Upper lobe of left lung (tissue), 6 donors: Measurements from ENCODE around the gene ADTRP. TPM values are rescaled to one million over a fixed set of nuclear protein-coding genes. Genes with fewer than 3 reads are reported as not detected.

Experiments
- ATAC-seq, 2 donors: fragments of 200-7000 bp; cut with Tn5 transposase; one replicate each; pipeline ENCODE4 v1.9.1; 2022; ENCODE audit warnings: mild to moderate bottlenecking in 2 of 2, moderate library complexity in 2 of 2; ENCODE audit not compliant: low FRiP score in 2 of 2
- DNase-seq, 2 donors: peaks; one replicate each; pipeline ENCODE4 v3.0.0-alpha.2; 2019 to 2020
- H3K27ac ChIP-seq, 4 donors: fragments of 200-600 bp; sonication (generic); one replicate each; pipeline ENCODE4 v1.5.1; 2016 to 2019
- H3K27me3 ChIP-seq, 4 donors: fragments of 200-600 bp; sonication (generic); one replicate each; pipeline ENCODE4 v1.5.1; 2017 to 2019
- H3K36me3 ChIP-seq, 4 donors: fragments of 200-600 bp; sonication (generic); one replicate each; pipeline ENCODE4 v1.5.1; 2016 to 2019
- H3K4me1 ChIP-seq, 4 donors: fragments of 200-600 bp; sonication (generic); one replicate each; pipeline ENCODE4 v1.5.1; 2018 to 2019
- H3K4me3 ChIP-seq, 4 donors: fragments of 200-600 bp; sonication (generic); one replicate each; pipeline ENCODE4 v1.5.1; 2017 to 2019; ENCODE audit warnings: mild to moderate bottlenecking in 2 of 4, moderate library complexity in 1 of 4
- H3K9me3 ChIP-seq, 4 donors: fragments of 200-600 bp; sonication (generic); one replicate each; pipeline ENCODE4 v1.5.1; 2018 to 2019
- CTCF ChIP-seq, 6 experiments: fragments of 450-650 bp in 4 of 6; fragments of 200-600 bp in 2 of 6; sonication (generic) in 2 of 6; IDR thresholded peaks; one replicate each; pipeline ENCODE4 v1.5.1; 2016 to 2019; ENCODE audit warnings: antibody characterized with exemption in 6 of 6
- EP300 ChIP-seq, 4 donors: sonication (generic); formaldehyde crosslinking; IDR thresholded peaks; one replicate each; pipeline ENCODE4 v1.5.1; 2017; ENCODE audit warnings: antibody characterized with exemption in 4 of 4, control low read depth in 2 of 4
- POLR2A ChIP-seq, 4 donors: fragments of 450-650 bp; IDR thresholded peaks; one replicate each; pipeline ENCODE4 v1.5.1; 2016 to 2017; ENCODE audit warnings: antibody characterized with exemption in 4 of 4, mild to moderate bottlenecking in 2 of 4
- POLR2AphosphoS5 ChIP-seq, 2 donors: sonication (generic); formaldehyde crosslinking; IDR thresholded peaks; one replicate each; pipeline ENCODE4 v1.5.1; 2017; ENCODE audit warnings: antibody characterized with exemption in 2 of 2
- WGBS, 2 donors: methylation state at CpG; one replicate each; pipeline ENCODE4 v1.1.5; 2017 to 2018; 5-methylcytosine and 5-hydroxymethylcytosine counted together
- total RNA-seq, 6 donors: library from RNA; depleted of rRNA in 4 of 6; stranded (reverse); fragments of >200 nt in 4 of 6; gene quantifications; one replicate each; pipeline versions ENCODE4 v1.1.0 to v1.2.1, GENCODE V29; 2016 to 2021
- donor health status: DM: no; HTN: no; CAD: no; lungs with moderate emphysema.
- donor health status: DM: no; HTN: yes; CAD: no; lungs with severe emphysema.

The ADTRP gene
- total RNA-seq, 6 donors from 2014 or later = 3.8 to 21.1 (median 12.8) TPM

- TF ChIP-seq EP300 (IDR thresholded peaks at IDR 0.05) (no peak), CTCF (IDR thresholded peaks at IDR 0.05) (no peak), POLR2A (IDR thresholded peaks at IDR 0.05) (no peak), POLR2AphosphoS5 (IDR thresholded peaks at IDR 0.05) (no peak)
- peaks cover 0 to 5% (median 0%) of the 10 kb centered on the region in 4 donors for H3K4me1 ChIP-seq
- H3K9me3 ChIP-seq = no peaks in the 10 kb centered on the region
- ATAC-seq (no peak), DNase-seq (no peak)
- 84 to 93% methylated on average over 2 of the region's 2 CpGs for WGBS, 2 donors
- no peak overlapping the region for H3K4me3 ChIP-seq
- no peaks in the 10 kb centered on the region for H3K36me3 ChIP-seq
- H3K27me3 ChIP-seq = no peaks in the 10 kb centered on the region
- no peak overlapping the region for H3K27ac ChIP-seq
Measured at GRCh38 chr6:11756292-11756691, 22.3 kb downstream of the ADTRP start.

GRCh38 chr6:11755725-11756124 is 22.9 kb downstream of the ADTRP start:
- ATAC-seq = peak in 1 of 2 donors; percentile 67
- WGBS, 2 donors = 53 to 55% methylated on average over 1 of the region's 1 CpG
- no peaks in the 10 kb centered on the region for H3K27me3 ChIP-seq
- H3K27ac ChIP-seq = no peak overlapping the region
- H3K36me3 ChIP-seq = no peaks in the 10 kb centered on the region
- DNase-seq = no peak
- no peak overlapping the region for H3K4me3 ChIP-seq
- no peak for TF ChIP-seq POLR2A (IDR thresholded peaks at IDR 0.05)
- no peak for TF ChIP-seq POLR2AphosphoS5 (IDR thresholded peaks at IDR 0.05)
- TF ChIP-seq EP300 (IDR thresholded peaks at IDR 0.05) = no peak
- no peak for TF ChIP-seq CTCF (IDR thresholded peaks at IDR 0.05)
- H3K9me3 ChIP-seq = no peaks in the 10 kb centered on the region
- H3K4me1 ChIP-seq = peaks cover 0 to 5% (median 0%) of the 10 kb centered on the region in 4 donors

- H3K4me3 ChIP-seq = no peak overlapping the region
- ATAC-seq = peak in 1 of 2 donors; percentile 73
- no peaks in the 10 kb centered on the region for H3K36me3 ChIP-seq
- TF ChIP-seq POLR2AphosphoS5 (IDR thresholded peaks at IDR 0.05) (no peak), EP300 (IDR thresholded peaks at IDR 0.05) (no peak), CTCF (IDR thresholded peaks at IDR 0.05) (no peak), POLR2A (IDR thresholded peaks at IDR 0.05) (no peak)
- no peaks in the 10 kb centered on the region for H3K9me3 ChIP-seq
- no peaks in the 10 kb centered on the region for H3K4me1 ChIP-seq
- DNase-seq = no peak
- H3K27ac ChIP-seq = no peak overlapping the region
- no peaks in the 10 kb centered on the region for H3K27me3 ChIP-seq
- WGBS, 2 donors = 84 to 85% methylated on average over 7 of the region's 7 CpGs
Measured at GRCh38 chr6:11754625-11755271, 23.9 kb downstream of the ADTRP start.

- DNase-seq (no peak), ATAC-seq (no peak)
- Histone ChIP-seq H3K36me3 (no peaks in the 10 kb centered on the region), H3K4me3 (no peak overlapping the region), H3K4me1 (no peaks in the 10 kb centered on the region), H3K9me3 (no peaks in the 10 kb centered on the region), H3K27me3 (no peaks in the 10 kb centered on the region), H3K27ac (no peak overlapping the region)
- TF ChIP-seq CTCF (IDR thresholded peaks at IDR 0.05) (no peak), POLR2AphosphoS5 (IDR thresholded peaks at IDR 0.05) (no peak), POLR2A (IDR thresholded peaks at IDR 0.05) (no peak), EP300 (IDR thresholded peaks at IDR 0.05) (no peak)
- WGBS, 2 donors = 90 to 95% methylated on average over 4 of the region's 4 CpGs
Measured at GRCh38 chr6:11753798-11754197, 24.8 kb downstream of the ADTRP start.

- 58 to 88% methylated on average over 1 of the region's 1 CpG for WGBS, 2 donors
- DNase-seq (no peak), ATAC-seq (no peak)
- Histone ChIP-seq H3K4me1 (no peaks in the 10 kb centered on the region), H3K36me3 (no peaks in the 10 kb centered on the region), H3K9me3 (no peaks in the 10 kb centered on the region), H3K27ac (no peak overlapping the region), H3K4me3 (no peak overlapping the region), H3K27me3 (no peaks in the 10 kb centered on the region)
- TF ChIP-seq EP300 (IDR thresholded peaks at IDR 0.05) (no peak), CTCF (IDR thresholded peaks at IDR 0.05) (no peak), POLR2AphosphoS5 (IDR thresholded peaks at IDR 0.05) (no peak), POLR2A (IDR thresholded peaks at IDR 0.05) (no peak)
Measured at GRCh38 chr6:11752360-11752759, 26.2 kb downstream of the ADTRP start.
